GM18498 (cell line): Measurements from ENCODE around the gene TCHHL1.

ENCODE experiments used
- ATAC-seq: cut with Tn5 transposase; IDR thresholded peaks from one replicate; pipeline ENCODE4 v1.9.1; 2021; ENCODE audit warnings: mild to moderate bottlenecking, moderate library complexity; ENCODE audit not compliant: unreplicated experiment

The TCHHL1 gene

DNA sequence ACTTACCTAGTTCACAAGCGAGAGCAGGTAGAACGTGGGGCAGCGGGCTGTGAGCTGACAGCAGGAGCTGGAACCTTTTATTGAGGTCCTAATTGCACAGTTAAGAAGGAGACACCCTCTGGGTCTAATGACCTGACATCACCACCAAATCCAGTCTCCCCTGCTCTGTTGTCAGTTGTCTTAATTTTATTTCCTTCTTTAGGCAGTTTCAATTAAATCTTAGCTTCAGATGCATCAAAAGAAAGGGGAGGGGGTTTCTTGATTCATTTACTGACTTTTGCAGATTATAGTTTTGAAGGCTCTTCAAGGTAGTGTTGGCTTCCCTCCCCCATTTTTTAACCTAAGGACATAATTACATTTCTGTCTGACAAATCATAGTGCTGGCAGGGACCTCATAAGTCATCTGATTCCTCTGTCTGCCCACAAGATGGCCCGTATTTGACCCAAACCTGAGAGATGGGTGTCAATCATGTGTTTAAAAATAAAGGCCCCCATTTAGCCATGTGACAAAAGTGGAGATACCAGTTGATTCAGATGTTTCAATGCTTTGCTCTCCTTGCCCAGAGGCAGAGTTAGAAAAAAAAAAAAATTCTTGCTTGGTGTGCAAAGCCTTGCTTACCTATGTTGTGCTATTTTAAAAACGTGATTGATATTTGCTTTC, at the start of gene TCHHL1:
TSS of gene TCHHL1 (minus strand) at position 51 of the 661 bp plus-strand sequence. CDS start 921 bp downstream, outside the sequence.
- ATAC-seq, result no peak

DNA sequence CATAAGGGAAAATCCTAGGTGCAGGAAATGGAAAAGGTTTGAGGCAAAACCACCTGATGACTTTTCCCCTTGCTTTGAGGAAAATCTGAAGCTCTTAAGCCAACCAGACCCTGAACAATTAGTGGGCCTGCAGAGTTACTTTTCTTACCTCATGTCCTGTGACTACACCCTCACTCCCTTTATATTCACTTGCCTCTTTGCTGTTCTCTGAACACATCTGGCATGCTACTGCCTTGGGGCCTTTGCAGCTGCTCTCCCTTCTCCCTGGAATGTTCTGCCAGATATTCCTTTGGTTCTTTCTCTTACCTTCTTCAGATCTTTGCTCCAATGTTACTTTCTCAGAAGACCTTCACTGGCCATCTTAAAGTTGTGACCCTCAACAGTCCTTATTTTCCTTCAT, 48.4 kb upstream of the TCHHL1 start:
- no peak for ATAC-seq

DNA sequence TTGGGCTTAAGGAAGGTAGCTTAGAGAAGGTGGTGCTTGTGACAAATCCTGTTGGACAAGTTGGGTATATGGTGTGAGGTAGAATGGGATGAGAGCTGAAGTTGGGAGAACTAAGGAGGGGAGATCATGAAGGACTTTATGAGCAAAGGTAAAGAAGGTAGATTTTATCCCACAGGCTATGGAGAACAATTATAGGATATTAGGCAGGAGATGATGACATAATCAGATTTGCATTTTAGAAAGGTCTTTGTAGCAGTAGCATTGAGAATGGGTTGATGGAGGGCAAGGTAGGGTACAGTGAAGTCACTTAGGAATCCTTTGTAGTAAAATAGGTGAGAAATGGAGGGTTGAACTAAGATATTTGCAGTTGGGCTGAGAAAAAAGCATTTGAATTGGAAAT, 41.3 kb upstream of the TCHHL1 start:
- no peak for ATAC-seq

DNA sequence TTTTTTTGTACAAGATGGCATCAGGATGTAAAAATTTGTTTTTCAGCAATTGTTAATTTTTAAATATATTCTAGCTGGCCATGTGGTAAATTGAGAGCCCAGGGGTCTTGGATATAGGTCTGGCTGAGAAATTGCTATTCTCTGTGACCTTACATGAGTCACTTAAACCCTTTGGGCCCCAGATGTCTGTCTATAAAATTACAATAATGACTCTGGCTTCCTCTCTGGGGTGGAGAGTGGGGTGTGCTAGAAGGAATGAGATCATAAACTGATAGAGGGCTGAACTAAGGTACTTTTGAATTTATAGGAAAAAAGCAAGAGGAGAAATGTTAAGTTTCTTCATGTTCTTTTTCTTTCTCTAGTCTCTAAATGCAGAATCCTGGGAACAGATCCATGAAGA, 38.8 kb upstream of the TCHHL1 start:
- no peak for ATAC-seq

DNA sequence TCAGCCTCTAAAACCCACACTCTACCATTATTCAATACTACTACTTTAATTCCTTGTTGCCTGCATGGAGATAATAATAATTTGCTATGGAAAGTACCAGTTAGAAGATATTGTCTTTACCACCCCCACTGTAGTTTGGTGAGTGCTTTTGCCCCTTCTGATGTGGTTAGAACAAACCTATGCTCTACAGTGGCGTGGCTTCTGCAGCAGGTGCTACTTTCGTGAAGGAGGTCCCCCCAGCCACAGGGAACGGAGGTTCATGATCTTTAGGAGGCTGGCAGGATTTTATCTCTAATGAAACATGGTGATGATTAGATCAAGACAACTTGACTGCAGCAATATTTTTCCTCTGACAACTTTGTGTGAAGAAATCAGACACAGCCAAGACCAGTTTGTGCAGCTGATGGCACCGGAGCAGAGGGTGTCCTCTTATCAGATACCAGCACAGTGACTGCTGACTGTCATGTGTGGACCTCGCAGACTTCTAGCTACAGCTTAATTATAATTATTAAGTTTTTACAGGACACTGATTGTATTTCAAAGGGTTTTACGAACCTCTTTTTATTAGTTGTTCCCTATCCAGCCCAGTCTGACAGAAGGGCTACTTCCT, 37.1 kb upstream of the TCHHL1 start:
- no peak for ATAC-seq

DNA sequence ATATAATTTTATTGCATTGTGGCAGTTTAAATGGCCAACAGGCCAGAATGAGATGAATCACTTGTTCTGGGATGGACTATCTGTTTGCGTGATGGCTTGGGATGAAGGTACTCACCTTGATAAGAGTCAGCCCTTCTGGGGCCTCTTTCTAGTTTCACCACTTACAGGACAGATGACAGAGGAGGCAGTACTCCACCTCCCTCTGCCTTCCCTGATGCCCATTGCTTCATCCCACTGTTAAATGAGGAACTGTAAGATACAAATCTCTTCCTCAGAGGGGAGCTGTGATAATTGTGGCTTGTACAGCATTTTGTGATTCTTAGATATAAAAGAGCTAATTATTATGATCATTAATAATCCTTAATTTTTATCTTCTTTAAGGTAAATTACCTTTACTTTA, 30.1 kb upstream of the TCHHL1 start:
- no peak for ATAC-seq

DNA sequence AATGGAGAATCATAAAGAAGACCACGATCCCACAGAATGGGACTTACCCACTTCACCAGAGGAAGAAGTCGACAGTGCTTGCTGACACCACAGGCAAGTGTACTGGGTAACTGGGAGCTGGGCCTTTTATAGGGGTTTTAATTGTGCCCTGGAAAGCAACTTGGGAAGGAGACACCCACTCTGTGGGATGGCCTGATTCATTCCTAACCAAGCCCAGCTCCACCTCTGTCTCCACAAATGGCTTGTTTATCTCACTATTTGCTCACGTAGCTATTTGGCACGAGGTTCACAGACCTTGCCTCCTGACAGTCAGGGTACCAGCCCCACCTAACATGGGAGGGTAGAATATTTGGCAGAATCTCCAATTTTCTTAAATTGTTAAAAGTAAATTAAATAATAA, 26.5 kb upstream of the TCHHL1 start, which contains the start of gene TCHH:
TSS of gene TCHH (minus strand) at position 101 of the 400 bp plus-strand sequence. CDS start 1,364 bp downstream, outside the sequence.
- no peak for ATAC-seq

DNA sequence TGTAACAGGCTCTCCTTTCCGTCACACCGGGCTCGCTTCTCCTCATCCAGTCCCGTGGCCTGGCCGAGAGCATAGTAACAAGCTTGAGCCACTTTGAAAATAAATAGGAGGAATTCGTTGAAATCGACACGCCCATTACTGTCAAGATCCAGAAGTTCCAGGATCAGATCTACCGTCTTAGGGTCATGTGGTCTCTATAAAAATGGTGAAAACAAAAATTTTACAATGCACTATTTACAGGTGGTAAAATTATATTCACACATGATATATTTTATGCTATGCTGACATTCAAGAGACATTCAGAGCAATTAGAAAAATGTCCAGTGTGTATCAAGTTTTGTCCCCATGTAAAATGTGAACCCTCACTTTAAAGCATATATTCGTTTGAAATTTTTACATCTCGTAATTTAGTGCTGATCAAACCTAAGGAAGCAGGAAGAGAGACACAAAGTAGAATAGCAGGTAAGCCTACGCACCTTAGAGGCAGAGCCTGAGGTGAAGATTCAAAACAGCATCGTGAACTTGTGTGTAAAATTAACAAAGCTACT, 24.1 kb upstream of the TCHHL1 start:
- no peak for ATAC-seq

DNA sequence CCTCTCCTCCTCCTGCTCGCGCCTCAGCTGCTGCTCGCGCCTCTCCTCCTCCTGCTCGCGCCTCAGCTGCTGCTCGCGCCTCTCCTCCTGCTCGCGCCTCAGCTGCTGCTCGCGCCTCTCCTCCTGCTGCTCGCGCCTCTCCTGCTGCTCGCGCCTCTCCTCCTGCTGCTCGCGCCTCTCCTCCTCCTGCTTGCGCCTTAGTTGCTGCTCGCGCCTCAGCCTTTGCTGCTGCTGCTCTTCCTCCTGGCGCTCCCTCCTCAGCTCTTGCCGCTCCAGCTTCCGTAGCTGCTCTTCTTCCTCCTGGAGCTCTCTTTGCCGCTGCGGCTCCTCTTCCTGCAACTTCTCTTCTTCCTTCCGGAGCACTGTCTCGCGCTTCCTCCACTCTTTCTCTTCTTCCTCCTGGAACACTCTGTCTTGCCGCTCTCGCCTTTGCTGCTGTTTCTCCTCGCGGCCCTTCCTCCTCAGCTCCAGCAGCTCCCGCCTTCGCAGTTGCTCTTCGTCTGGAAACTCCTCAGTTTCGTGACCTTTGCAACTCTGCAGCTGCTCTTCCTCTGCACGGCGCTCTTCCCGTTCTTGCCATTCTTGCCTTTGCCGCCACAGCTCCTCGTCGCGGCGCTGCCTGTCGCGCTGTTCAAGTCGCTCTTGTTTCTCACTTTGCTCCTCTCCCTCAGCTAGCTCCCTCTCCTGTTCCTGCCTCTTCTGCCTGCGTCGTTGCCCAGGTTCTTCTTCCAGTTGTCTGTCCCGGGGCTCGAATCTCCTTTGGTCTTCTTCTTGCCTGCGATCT, 23.4 kb upstream of the TCHHL1 start:
- ATAC-seq, result no peak

DNA sequence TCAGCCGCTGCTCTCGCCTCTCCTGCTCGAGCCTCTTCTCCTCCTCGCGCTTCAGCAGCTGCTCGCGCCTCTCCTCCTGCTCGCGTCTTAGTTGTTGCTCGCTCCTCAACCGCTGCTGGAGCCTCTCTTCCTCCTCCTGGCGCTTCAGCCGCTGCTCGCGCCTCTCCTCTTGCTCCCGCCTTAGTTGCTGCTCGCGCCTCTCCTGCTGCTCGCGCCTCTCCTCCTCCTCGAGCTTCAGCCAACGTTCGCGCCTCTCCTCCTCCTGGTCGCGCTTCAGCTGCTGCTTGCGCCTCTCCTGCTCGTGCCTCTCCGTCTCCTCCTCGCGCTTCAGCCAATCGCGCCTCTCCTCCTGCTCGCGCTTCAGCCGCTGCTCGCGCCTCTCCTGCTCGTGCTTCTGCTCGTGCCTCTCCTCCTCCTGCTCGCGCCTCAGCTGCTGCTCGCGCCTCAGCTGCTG, 22.7 kb upstream of the TCHHL1 start:
- no peak for ATAC-seq

DNA sequence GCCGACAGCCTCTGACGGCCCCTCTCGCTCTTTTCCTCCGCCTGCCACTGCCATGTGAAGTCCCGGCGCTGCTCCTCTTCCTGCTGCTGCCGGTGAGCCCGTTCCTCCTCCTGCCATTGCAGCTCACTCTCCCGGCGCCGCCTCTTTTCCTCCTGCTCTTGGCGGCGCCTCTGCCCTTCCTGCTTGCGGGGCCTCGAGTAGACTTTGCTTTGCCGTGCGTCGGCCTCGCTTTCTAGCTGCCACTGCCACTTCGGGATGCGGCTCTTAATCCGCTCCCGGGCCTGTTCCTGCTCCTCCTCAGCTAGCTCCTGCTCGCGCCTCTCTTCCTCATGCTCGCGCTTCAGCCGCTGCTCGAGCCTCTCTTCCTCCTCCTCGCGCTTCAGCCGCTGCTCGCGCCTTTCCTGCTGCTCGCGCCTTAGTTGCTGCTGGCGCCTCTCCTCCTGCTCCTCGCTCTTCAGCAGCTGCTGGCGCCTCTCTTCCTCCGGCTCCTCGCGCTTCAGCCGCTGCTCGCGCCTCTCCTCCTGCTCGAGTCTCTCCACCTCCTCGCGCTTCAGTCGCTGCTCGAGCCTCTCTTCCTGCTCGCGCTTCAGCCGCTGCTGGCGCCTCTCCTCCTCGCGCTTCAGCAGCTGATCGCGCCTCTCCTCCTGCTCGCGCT, 22.1 kb upstream of the TCHHL1 start:
- no peak for ATAC-seq

DNA sequence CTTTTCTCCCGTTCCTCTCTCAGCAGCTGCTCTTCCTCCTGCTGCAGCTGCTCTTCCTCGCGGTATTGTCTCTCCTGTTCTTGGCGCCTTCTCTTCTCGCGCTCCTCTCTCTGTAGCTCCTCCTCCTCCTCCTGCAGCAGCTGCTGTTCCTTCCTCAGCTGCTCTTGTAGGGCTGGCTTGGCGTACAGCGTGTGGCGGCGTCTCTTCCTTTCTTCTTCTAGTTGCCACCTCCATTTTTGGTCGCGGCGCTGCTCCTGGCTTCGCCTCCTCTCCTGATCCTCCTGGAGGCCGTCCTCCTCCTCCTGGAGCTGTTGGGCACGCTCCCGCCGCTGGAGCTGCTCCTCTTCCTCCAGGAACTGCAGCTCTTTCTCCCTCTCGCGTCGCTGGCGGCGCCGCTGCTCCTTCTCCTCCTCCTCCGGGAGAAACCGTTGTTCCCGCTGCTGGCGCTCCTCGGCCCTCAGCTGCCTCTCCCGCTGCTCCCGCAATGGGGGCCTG, 21.5 kb upstream of the TCHHL1 start:
- ATAC-seq, result no peak

DNA sequence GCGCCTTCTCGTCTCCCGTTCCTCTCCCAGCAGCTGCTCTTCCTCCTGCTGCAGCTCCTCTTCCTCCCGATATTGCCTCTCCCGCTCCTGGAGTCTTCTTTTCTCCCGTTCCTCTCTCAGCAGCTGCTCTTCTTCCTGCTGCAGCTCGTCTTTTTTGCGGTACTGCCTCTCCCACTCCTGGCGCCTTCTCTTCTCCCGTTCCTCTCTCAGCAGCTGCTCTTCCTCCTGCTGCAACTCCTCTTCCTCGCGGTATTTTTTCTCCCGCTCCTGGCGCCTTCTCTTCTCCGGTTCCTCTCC, 21.1 kb upstream of the TCHHL1 start:
- ATAC-seq, result no peak

DNA sequence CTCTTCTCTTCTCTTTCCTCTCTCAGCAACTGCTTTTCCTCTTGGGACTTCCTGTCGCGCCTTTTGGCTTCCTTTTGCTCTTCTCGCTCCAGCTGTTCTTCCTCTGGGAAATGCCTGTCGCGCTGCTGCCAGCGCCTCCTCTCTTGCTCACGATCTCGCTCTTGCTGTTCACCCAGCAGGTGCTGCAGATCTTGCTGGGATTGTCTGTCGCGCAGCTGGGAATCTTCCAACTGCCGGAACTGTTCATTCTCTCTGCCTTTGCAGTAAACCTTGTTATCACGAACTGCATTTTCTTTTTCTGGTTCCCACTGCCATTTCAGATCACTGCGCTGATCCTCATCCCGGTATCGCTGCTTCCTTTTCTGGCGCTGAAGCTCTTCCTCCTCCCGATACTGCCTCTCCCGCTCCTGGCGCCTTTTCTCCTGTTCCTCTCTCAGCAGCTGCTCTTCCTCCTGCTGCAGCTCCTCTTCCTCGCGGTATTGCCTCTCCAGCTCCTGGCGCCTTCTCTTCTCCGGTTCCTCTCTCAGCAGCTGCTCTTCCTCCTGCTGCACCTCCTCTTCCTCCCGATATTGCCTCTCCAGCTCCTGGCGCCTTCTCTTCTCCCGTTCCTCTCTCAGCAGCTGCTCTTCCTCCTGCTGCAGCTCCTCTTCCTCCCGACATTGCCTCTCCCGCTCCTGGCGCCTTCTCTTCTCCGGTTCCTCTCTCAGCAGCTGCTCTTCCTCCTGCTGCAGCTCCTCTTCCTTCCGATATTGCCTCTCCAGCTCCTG, 20.6 kb upstream of the TCHHL1 start:
- ATAC-seq, result no peak

DNA sequence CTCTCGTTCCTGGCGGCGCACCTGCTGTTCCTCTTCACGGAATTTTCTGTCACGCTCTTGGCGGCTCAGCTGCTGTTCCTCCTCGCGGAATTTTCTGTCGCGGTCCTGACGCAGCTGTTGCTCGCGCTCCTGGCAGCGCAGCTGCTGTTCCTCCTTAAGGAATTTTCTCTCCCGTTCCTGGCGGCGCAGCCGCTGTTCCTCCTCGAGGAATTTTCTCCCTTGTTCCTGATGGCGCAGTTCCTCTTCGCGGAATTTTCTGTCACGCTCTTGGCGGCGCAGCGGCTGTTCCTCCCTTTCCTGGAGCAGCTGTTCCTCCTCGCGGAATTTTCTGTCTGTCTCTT, 20.0 kb upstream of the TCHHL1 start:
- ATAC-seq, result no peak

DNA sequence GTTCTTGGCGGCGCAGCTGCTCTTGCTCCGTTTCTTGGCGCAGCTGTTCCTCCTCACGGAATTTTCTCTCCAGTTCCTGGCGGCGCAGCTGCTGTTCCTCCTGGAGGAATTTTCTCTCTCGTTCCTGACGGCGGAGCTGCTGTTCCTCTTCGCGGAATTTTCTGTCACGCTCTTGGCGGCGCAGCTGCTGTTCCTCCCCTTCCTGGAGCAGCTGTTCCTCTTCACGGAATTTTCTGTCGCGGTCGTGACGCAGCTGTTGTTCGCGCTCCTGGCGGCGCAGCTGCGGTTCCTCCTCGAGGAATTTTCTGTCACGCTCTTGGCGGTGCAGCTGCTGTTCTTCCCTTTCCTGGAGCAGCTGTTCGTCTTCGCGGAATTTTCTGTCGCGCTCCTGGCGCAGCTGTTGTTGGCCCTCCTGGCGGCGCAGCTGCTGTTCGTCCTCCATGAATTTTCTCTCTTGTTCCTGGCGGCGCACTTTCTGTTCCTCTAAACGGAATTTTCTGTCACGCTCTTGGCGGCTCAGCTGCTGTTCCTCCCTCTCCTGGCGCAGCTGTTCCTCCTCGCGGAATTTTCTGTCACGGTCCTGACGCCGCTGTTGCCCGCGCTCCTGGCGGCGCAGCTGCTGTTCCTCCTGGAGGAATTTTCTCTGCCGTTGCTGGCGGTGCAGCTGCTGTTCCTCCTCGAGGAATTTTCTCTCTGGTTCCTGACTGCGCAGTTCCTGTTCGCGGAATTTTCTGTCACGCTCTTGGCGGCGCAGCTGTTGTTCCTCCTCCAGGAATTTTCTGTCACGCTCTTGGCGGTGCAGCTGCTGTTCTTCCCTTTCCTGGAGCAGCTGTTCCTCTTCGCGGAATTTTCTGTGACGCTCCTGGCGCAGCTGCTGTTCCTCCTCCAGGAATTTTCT, 19.4 kb upstream of the TCHHL1 start:
- ATAC-seq, result no peak

DNA sequence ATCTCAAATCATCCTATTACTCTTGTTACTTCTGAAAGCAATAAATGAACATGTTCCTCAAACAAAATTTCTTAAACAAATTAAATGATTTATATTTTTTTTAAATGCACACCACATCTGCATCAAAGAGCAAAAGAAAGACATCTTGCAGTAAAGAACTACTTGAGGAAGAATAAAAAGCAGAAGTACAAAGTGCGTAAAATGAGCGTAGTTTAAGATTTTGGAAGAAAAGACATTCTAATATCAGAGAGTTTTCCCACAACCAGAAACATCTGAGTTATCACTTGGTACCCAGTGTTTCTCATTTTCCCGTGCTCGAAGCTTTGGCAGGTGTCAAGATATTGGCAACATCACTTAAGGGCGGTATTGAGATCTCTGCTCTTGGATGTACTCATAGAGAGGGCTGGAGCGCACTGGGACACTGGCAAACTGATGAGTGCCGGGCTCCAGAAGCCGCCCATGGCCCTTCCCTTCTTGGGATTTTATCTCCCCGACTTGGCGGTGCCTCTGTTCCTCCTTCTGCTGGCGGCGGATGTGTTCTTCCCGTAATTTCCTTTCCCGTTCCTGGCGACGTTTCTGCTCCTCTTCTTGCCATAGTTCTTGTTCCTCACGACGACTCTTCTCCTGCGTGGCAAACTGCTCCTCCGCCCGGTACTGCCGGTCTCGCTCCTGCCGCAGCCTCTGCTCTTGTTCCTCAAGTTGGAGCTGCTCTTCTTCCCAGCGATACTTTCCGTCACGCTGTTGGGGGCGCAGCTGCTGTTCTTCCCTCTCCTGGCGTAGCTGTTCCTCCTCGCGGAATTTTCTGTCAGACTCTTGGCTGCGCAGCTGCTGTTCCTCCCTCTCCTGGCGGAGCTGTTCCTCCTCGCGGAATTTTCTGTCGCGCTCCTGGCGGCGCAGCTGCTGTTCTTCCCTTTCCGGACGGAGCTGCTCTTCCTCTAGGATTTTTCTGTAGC, 18.4 kb upstream of the TCHHL1 start:
- ATAC-seq, result no peak

DNA sequence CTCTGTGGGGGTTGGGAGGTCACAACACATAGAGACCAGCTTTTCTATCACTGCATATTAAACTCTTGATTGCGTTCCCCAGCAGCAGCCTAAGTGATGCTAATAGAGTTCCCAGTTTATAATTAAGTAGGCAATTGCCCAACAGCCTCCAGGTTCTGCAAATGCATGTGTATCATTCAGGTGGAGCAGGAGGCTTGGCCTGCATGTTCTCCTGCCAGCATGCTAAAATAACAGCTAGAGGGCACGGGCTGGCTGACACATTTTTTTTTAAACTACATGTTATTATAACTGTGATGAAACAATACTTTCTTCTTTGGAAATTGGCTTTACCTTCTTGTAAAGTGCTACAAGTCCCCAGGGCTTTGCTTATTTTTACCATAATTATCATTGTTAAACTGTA, 16.0 kb upstream of the TCHHL1 start:
- ATAC-seq, result no peak
